GM18502 (cell line): Measurements from ENCODE around the gene SLC1A1.
"Not testable (repeated sequence)": the region's sequence is repeated elsewhere in the genome, so short reads cannot be mapped to it uniquely, and the experiment has no call there.

Experiments
- ATAC-seq: cut with Tn5 transposase; IDR thresholded peaks from one replicate; pipeline ENCODE4 v1.9.1; 2021; ENCODE audit warnings: mild to moderate bottlenecking; ENCODE audit not compliant: unreplicated experiment, poor library complexity

SLC1A1 gene

DNA sequence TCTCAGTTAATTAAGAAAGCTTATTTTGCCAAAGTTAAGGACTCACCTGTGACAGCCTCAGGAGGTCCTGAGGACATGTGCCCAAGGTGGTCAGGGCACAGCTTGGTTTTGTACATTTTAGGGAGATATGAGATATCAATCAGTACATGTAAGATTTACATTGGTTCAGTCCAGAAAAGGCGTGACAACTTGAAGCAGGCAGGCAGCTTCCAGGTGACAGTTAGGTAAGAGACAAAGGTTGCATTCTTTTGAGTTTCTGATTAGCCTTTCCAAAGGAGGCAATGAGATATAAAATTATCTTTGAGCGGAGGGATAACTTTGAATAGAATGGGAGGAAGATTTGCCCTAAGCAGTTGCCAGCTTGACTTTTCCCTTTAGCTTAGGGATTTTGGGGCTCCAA is 47.8 kb downstream of the SLC1A1 start:
- no peak for ATAC-seq

DNA sequence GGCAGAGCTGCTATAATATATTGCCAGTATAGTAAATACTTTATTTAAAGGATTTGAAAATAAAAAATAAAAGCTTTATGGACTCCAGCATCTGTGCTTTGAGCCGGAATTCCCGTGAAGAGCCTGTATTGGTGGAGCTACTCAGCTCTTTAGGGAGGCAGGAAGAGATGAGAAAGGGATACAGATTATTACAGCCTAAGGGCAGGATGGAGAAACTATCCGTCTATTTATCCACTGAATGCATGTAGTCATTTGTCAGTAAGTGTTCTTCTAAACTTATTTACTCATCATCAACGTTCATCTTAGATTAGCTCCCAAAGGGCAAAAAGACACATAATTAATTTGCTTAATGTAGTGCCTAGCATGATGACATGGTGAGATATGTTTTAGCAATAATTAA is 48.4 kb downstream of the SLC1A1 start:
- no peak for ATAC-seq

DNA sequence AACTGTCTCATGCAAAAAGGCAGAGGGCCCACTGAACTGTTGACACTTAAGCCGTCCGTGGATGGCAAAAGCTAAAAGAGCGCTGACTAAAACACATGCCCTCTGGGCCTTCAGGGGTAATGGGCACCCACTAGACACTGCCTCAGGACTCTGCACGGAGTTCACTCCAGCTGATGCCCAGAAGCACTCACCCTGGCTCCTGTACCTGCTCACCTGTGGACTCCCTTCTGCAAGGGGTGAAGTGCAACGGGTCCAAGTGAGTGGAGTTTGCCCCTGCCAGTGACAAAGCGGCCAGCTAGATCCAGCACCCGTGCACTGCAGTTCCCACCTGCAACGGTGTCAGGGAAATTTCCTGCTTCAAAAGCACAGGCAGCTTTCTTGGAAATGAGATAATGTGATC is 50.2 kb downstream of the SLC1A1 start:
- ATAC-seq, result no peak

DNA sequence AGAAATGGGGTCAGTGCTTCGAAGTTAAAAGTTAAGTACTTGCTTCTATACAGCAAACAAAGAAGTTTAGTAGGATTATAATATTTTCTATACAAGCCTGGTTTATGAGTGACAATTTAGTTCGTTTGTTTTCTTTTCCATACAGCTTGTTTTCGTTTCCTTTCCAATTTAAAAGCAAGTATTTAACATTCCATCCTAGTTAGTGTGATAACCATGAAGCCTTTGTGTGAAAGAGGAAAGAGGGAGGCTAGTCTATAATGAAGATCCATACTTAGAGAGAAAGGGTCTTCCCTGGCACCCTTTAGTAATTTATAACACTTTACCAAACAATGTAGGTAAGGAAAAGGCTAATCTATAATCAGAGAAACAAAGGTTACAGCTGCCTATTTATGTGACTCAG is 51.0 kb downstream of the SLC1A1 start:
- ATAC-seq, result no peak

DNA sequence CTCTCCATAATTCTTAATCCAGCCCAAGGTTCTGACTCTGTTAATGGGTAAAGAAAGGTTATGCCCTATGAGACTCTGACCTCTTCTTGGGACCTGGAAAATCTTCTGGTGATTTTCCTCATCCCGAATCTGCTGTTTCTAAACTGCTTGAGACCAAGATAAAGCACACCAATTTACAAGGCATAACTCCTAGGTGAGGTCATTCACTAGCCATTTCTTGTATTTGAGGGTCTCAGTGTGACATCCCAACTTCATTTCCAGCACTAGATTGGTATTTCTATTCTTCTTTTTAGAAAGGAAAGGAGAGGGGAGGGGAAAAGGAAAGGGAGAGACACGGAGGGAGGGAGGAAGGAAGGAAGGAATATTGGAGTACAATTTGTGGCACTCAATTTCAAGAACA is 51.6 kb downstream of the SLC1A1 start:
- ATAC-seq, result no peak

DNA sequence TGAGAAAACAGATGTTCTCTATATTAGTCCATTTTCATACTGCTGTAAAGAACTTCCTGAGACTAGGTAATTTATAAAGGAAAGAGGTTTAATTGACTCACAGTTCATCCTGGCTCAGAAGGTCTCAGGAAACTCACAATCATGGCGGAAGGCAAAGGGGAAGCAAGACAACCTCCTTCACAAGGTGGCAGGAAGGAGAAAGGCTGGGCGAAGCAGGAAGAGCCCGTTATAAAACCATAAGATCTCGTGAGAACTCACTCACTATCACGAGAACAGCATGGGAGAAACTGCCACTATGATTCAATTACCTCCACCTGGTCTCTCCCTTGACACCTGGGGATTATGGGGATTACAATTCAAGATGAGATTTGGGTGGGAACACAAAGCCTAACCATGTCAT is 54.4 kb downstream of the SLC1A1 start:
- not testable (repeated sequence) for ATAC-seq

DNA sequence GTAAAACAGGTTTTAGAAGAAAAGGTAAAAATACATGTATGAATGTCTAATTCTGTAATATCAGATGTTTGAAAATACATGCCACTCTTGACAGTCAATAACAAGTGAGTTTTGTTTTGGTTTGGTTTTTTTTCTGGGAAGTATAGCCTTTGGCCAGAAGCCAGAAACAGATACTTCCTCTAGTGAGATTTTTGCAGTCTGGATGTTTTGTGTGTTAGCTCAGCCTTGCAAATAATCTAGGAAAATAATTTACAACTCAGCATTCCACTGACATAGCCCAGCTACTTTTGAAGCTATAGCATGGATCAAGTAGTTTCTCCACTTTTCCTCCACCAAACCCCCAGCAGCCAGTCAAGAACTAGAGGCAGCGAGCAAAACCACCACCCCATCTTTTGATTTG is 56.7 kb downstream of the SLC1A1 start:
- ATAC-seq, result no peak

DNA sequence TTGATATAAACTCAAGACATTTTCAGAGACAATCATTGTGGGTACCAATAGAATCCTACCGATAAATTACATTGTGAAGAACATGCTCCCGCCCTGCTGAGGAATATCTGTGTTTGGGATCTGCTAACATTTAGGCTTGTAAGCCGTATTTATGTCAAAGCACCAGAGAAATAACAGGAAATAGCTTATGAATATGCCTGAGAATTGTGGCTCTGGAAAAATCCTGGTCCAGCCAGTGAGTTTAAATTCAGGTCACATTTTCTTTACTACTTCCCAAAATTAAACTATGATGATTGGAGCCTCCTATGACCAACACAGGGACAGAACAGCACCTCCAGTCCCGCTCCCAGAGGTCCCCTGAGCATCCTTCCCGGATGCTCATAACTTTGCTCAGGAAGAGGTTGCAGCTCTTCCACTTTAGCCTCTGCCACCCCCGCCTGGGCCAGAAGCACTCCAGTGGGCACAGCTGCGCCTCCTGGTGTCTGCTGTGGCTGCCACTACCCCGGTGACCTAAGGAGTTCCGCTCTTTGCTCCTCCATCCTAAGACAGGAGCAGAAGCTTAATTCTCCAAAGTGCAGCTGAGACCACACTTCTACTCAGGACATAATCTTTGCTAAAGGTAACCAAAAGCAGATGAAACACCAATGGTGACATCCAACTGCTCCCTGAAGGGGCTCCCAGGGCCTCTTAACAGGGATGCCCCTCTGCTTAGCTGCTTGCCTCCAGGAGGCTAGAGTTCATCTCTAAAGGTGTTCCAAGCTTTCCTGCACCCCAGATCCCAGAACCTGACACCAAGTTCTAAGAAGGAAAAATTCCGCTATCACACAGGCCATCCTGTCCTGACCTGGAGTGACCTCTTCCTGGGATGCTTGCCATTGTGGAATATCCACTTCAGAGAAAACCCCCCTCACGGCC is 58.8 kb downstream of the SLC1A1 start:
- ATAC-seq, result peak; percentile 76

DNA sequence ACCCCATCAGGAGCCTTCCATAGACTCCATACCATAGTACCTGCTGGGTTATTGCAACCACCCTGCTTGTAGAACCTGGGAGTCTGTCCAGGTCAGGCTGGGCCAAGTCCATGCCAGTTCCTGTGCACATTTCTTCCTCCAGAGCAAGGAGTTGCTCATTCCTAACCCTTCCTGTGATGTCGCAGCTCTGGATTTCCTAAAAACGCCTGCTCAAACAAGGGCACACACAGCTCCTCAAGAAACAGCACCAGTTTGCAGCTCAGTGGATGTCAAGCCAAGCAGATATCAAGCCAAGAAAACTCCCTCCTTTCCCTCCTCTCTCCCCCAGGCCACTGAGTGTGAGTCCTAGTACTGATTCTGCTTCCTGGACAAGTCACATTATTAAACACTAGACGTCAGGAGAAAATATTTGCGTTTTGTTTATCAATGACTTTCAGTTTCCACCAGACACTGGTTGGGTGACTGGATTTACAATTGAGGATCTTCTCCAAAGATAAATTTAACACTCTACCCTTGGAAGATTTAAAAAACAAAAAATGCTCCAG is 59.6 kb downstream of the SLC1A1 start:
- ATAC-seq, result no peak

DNA sequence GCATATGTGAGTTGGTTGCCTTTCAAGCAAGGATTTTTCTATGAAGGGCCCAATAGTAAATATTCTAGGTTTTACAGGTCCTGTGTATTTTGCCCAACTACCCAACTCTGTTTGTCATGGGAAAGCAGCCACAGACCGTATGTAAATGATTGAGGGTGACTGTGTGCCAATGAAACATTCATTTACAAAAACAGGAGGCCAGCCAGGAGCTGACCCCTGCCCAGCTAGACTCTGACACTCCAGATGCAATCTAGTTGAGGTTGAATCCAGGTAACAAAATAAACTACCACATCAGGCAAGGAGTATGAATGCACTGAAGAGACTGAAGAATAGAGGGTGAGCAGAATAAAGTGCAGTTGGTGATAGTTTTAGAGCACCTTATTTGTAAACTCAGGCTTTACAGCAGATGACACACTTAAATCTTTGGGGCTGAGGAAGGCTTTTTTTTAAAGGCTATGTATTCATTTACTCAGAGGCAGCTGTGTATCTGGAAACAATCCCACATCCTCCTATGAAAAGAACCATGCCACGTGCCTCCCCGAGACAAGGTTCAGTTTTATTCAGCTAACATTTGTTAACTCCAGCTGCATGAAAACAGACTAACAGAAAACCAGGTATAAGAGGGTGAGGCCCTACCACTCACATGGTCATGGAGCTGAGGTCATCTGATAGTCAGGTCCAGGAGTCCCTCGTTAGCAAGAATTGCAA is 60.7 kb downstream of the SLC1A1 start:
- no peak for ATAC-seq

DNA sequence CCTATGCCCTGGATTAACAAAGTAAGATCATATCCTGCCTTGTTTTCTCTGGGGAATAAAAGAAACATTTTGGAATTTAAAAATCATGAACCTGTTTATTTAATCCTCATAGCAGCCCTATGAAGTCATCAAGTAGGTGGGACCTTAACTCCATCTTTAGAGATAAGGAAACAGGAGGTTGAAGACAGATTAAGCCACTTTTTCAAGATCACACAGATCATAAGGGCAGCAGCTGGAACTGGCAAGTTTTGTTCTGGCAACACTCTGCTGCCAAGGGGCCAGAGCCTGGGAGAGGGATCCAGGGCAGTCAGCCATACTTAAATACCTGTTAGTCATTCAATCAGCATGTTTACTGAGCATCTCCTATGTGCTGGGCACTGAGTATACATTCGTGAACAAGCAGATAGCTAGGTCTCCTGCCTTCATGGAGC is 63.7 kb downstream of the SLC1A1 start:
- no peak for ATAC-seq

DNA sequence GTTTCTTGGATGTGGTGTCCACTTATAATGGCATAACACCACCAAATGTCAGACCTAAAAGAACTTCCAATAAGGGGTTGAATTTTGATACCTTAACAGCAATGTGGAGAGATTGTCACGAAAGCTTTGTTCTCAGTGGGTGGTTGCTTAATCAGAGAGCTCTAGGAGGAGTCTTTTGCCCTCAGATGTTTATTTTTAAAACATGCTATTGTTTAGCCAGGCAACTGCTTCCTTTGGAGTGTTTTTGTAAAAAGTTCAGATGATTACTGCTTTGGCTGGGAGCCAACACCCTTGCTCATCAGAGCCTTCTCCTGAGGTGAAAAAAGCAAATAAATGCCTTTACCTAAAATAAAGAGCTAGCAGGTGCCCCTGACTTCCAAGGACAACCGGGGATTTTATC is 65.0 kb downstream of the SLC1A1 start:
- no peak for ATAC-seq

DNA sequence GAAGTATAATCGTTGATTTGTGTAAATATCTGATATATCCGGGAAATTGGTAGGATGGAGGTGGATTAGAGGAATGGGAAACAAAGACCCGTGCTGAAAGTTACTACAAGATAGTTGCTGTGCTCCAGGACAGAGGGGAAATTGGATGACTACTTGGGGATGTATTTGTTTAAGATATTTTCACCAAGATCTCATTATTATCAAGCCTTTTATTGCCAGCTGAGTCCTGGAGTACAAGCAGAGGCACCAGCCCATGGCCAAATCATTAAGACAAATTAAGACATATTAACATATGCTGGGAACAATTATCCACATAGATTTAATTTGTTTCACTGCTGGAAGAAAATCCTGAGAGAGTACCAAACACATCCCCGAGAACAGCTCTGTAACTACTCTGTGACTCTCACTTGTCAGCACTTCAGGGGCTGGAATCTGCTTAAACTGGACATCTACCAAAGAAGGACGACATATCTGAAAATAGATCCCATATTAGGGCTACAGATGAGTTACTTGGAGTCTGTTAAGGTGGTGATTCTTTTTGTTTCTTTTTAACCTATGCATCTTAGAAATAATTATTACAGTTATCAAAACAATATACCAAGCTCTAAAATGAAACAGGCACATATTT is 68.2 kb downstream of the SLC1A1 start:
- no peak for ATAC-seq

DNA sequence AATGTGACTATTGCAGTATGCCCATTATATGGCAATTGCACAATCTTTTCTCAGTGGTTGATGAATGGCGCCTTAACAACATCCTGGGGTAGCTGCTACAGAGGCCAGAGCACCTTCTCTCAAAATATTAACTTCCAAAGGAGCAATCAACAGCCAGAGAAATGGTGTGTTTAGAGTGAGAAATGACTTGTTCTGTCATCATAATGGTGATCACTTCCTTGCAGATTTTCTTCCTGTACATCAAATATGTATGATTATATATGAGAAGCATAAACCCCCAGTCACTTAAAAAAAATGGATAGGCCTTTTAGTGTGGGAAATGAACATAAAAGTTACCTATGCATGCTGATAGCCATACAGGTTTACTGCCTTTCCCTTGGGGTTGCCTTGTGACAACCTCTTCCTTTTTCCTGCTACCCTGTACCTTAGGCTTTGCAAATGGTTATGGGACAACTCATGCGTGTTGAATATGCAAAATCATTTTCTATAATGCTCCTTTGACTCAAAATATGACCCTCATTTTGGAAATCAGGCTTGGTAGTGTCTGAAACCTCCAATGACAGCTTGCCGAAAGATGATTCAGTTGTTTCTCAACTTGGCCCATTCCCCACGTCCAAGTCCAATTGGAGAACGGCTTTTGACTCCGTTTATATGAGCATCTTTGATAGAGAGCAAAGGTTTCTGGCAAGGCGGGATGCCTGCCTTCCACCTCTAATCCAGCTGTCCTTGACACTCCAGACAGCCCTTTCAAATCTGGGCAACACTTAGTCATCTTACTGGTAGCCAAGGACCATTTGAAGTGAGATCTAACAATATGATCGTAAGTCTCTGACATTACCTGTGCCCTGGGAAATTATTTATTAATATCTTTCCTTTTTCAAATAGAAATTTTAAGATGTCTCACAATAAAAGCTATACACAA is 69.3 kb downstream of the SLC1A1 start:
- peak; percentile 91 for ATAC-seq

DNA sequence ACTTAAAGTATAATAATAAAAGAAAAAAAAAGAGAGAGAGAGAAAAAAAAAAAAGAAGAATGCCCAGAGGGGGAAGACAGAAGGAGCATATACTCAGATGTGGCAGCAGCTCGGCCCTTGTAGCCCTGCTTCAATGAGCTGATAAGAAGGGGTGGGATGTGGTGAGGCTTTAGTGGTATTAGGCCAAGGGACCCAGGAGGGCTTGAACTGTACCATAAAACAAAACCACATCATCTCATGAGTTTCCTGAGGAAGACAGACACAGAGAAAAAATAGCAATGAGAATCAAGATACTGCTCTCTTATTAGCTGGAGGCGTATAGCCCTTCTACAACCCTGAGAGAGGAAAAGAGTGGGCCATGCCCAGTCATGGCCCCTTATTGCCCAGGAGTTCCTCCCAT is 72.8 kb downstream of the SLC1A1 start:
- no peak for ATAC-seq

DNA sequence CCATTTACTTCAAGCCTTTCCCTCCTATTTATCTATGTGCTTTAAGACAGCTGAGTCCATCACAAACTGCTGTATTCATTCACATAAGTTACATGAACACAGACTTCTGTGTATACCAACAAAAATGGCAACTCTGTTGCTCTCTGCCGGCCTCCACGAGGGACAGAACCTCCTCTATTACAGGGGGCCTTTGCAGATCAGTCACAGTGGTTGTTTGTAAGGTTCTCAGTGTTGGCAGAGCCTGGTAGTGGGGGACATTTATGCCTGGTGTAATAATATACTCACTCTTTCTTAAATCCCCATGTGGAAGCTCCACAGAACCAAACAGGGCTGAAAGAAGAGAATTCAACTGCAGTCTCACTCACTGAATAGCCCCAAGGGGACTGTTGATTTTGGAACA is 76.5 kb downstream of the SLC1A1 start:
- no peak for ATAC-seq

DNA sequence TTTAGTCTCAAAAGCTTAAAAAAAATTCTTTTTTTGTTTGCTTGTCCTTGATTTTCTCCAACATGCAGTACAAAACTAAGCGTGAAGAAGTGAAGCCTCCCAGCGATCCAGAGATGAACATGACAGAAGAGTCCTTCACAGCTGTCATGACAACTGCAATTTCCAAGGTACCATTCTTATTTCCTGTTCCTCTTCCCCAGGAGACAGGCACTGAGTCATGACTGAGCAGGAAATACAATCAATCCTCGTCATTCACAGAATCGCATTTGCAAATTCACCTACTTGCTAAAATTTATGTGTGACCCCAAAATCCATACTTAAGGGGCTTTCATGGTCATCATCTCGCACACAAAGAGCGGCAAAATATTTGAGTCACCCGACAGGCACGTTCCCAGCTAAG is 77.3 kb downstream of the SLC1A1 start:
- ATAC-seq, result no peak

DNA sequence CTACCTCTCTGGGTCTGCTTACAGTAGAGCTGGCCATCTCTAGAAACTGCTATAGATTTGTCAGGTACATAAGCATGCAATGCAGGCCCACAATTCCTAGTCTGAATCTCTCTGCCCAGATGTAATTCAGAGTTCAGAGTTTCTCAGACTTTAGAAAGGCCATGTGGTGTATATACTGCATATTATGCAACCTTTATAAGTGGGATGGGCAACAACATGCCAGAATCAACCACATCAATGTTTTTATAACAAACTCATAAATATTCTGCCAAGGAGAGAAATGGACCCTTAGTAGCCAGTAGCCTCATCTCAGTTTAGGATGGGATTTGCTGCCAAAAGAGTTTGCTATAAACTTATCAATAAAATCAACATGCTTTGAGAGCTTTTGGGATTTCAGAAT is 78.8 kb downstream of the SLC1A1 start:
- no peak for ATAC-seq

DNA sequence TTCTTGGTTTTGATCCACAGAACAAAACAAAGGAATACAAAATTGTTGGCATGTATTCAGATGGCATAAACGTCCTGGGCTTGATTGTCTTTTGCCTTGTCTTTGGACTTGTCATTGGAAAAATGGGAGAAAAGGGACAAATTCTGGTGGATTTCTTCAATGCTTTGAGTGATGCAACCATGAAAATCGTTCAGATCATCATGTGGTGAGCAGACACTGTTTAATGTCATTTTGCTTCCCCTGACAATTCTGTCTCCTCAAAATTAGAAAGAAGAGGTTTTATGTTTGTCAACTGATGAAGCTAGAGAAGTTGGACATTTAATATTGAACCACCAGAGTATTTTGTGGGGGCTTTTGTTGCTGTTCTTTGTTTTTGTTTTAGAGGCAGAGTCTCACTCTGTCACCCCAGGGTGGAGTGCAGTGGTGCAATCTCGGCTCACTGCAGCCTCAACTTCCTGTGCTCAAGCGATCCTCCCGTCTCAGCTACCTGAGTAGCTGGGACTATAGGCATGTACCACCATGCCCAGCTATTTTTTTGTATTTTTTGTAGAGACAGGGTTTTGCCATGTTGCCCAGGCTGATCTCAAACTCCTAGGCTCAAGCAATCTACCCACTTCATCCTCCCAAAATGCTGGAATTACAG is 82.0 kb downstream of the SLC1A1 start:
- ATAC-seq, result no peak
